Type B pancreatic cell (in vitro differentiated cells): ENCODE measurements around the gene CASKIN2. TPM values are rescaled to one million over a fixed set of nuclear protein-coding genes. Genes with fewer than 3 reads are reported as not detected.

Experiments used
- DNase-seq: peaks from one replicate; pipeline ENCODE4 v3.0.0; 2021; ENCODE audit warnings: mixed read lengths; ENCODE audit not compliant: unreplicated experiment; ENCODE audit errors: extremely low spot score
- H3K27ac Mint-ChIP-seq: 2 replicates; pipeline ENCODE4 v1.8.0; 2021; ENCODE audit warnings: mild to moderate bottlenecking, mixed read lengths
- H3K27me3 Mint-ChIP-seq: 2 replicates; pipeline ENCODE4 v1.8.0; 2021; ENCODE audit warnings: mixed read lengths
- H3K36me3 Mint-ChIP-seq: 2 replicates; pipeline ENCODE4 v1.8.0; 2021; ENCODE audit warnings: mixed read lengths
- H3K4me1 Mint-ChIP-seq: one replicate; pipeline ENCODE4 v1.8.0; 2021; ENCODE audit warnings: mixed read lengths; ENCODE audit not compliant: unreplicated experiment
- H3K4me3 Mint-ChIP-seq: 2 replicates; pipeline ENCODE4 v1.8.0; 2021; ENCODE audit warnings: mild to moderate bottlenecking, mixed read lengths
- H3K9me3 Mint-ChIP-seq: 2 replicates; pipeline ENCODE4 v1.8.0; 2021; ENCODE audit warnings: mixed read lengths
- CTCF ChIP-seq: fragments of 200-600 bp; sonication (generic); conservative IDR thresholded peaks from 2 replicates; pipeline ENCODE4 v1.5.0; 2021; ENCODE audit warnings: antibody characterized with exemption, mild to moderate bottlenecking
- total RNA-seq: library from RNA; stranded (reverse); gene quantifications from 2 replicates; pipeline ENCODE4 v1.2.1, GENCODE V29; 2021; ENCODE audit warnings: low replicate concordance

CASKIN2 gene
- total RNA-seq, 1 donor from 2014 or later = 31.2 TPM

GRCh38 chr17:75535871-75536270 is 20.5 kb upstream of the CASKIN2 start:
- Mint-ChIP-seq H3K4me1 (peaks cover 22% of the 10 kb centered on the region), H3K4me3 (no peak overlapping the region), H3K27me3 (no peaks in the 10 kb centered on the region), H3K36me3 (no peaks in the 10 kb centered on the region), H3K9me3 (no peaks in the 10 kb centered on the region), H3K27ac (peak overlapping the region; percentile 93)
- TF ChIP-seq CTCF = no peak
- no peak for DNase-seq

DNA sequence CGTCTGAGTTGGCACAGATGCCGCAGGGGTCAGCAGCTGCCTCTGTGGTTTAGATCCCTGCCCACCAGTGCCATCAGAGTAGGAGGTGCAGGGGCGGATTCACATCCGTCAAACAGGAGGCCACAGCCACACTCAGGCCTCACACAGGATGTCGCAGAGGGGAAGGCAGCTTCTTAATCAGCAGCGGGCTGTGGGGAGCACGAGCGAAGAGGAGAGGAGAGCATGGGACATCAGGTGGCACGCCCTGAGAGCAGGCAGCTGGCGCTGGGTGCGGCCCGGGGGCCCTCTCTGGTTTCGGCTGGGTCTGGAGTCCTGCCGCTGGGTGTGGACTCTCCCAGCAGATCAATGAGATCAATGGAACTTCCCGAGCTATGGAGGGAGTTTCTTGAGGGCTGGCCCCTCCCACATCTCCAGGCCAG is 19.8 kb upstream of the CASKIN2 start:
- H3K36me3 Mint-ChIP-seq = no peaks in the 10 kb centered on the region
- H3K4me1 Mint-ChIP-seq = peaks cover 20% of the 10 kb centered on the region
- peak overlapping the region; percentile 44 for H3K4me3 Mint-ChIP-seq
- H3K27me3 Mint-ChIP-seq = no peaks in the 10 kb centered on the region
- DNase-seq = no peak
- no peak for TF ChIP-seq CTCF
- no peaks in the 10 kb centered on the region for H3K9me3 Mint-ChIP-seq
- peak overlapping the region; percentile 93 for H3K27ac Mint-ChIP-seq

GRCh38 chr17:75531721-75532072 is 16.4 kb upstream of the CASKIN2 start:
- Mint-ChIP-seq H3K36me3 (no peaks in the 10 kb centered on the region), H3K9me3 (no peaks in the 10 kb centered on the region), H3K4me1 (peaks cover 10% of the 10 kb centered on the region), H3K4me3 (peak overlapping the region; percentile 59), H3K27ac (peak overlapping the region; percentile 97), H3K27me3 (peaks cover 5% of the 10 kb centered on the region)
- DNase-seq = no peak
- no peak for TF ChIP-seq CTCF

DNA sequence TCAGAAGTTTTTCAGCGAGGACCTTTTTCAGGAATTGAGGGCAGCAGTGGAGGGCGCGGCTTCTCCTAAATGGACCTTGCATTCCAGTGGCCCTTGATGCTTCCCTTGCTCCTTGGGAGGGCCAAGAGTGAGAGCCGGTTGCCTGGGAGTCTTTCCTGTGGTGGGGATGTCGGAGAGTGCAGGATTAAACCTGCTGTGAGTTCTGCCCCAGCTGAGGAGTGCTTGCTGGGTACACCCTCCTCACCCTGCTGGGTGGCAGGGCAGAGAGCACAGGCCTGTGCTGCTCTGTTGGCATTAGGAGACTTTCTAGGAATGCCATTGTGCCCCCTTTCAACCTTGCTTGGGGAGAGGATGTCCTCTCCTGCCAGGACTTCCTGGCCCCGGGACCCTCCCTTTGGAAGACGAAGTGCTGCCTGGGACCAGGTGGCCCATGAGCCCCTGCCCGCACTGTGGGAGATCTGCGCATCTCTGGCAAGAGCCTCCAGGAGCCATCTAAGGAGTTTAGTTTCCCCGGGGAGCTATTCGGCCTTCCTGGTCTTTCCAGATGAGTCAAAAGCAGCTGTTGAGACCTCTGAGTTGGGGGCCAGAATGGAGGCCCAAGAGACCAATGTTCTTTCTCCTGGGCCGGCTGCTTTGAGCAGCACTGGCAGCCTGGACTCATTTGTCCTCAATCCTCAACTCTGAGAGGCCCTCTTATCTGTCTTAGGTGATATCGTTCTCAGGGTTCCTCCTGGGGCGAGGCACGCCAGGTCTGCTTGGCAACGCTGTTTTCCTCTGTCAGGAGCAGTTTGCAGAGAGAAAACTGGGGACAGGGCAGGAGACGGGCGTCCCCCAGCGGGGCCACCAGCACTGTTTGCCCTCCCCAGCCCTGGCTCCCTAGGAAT is 15.7 kb upstream of the CASKIN2 start:
- Mint-ChIP-seq H3K4me1 (peaks cover 14% of the 10 kb centered on the region), H3K36me3 (no peaks in the 10 kb centered on the region), H3K4me3 (peak overlapping the region; percentile 59), H3K9me3 (no peaks in the 10 kb centered on the region), H3K27me3 (peaks cover 11% of the 10 kb centered on the region), H3K27ac (peak overlapping the region; percentile 97)
- no peak for DNase-seq
- TF ChIP-seq CTCF = no peak

GRCh38 chr17:75526555-75527270 is 11.4 kb upstream of the CASKIN2 start:
- Mint-ChIP-seq H3K4me3 (peak overlapping the region; percentile 94), H3K36me3 (peaks cover 3% of the 10 kb centered on the region), H3K9me3 (no peaks in the 10 kb centered on the region), H3K27me3 (peaks cover 11% of the 10 kb centered on the region), H3K4me1 (peaks cover 4% of the 10 kb centered on the region), H3K27ac (peak overlapping the region; percentile 97)
- DNase-seq = no peak
- TF ChIP-seq CTCF = no peak
